DMS 273 treated with DMSO at 0.1 percent for 48 hours (cell line): ENCODE measurements around the gene MMEL1.

Experiments
- DNase-seq: peaks from one replicate; lab custom pipeline; 2025; lab: John Stamatoyannopoulos, UW

The MMEL1 gene

GRCh38 chr1:2642560-2643413 is 10.0 kb upstream of the MMEL1 start:
- peak; percentile 69 for DNase-seq

GRCh38 chr1:2642131-2642559 is 9.3 kb upstream of the MMEL1 start:
- DNase-seq, result no peak

GRCh38 chr1:2641381-2642130 is 8.7 kb upstream of the MMEL1 start:
- no peak for DNase-seq

GRCh38 chr1:2640626-2641025 is 7.8 kb upstream of the MMEL1 start:
- no peak for DNase-seq

- DNase-seq, result no peak
Measured at GRCh38 chr1:2639607-2640521, 7.0 kb upstream of the MMEL1 start.

- DNase-seq, result no peak
Measured at GRCh38 chr1:2639203-2639602, 6.4 kb upstream of the MMEL1 start.

GRCh38 chr1:2638466-2639115 is 5.8 kb upstream of the MMEL1 start:
- no peak for DNase-seq

- no peak for DNase-seq
Measured at GRCh38 chr1:2637442-2638145, 4.8 kb upstream of the MMEL1 start.

- DNase-seq, result no peak
Measured at GRCh38 chr1:2636733-2637132, 3.9 kb upstream of the MMEL1 start.

- no peak for DNase-seq
Measured at GRCh38 chr1:2635361-2636010, 2.7 kb upstream of the MMEL1 start.

- no peak for DNase-seq
Measured at GRCh38 chr1:2633936-2634491, 1.2 kb upstream of the MMEL1 start.

- DNase-seq, result no peak
Measured at GRCh38 chr1:2633366-2633935, 635 bp upstream of the MMEL1 start.

GRCh38 chr1:2632051-2632430 is 775 bp downstream of the MMEL1 start:
- DNase-seq, result no peak

- no peak for DNase-seq
Measured at GRCh38 chr1:2631136-2632050, 1.4 kb downstream of the MMEL1 start.

- DNase-seq, result no peak
Measured at GRCh38 chr1:2630498-2631135, 2.2 kb downstream of the MMEL1 start.

GRCh38 chr1:2629627-2630497 is 3.0 kb downstream of the MMEL1 start:
- DNase-seq, result no peak

- DNase-seq, result no peak
Measured at GRCh38 chr1:2628933-2629626, 3.7 kb downstream of the MMEL1 start.
